Activated CD4-positive, alpha-beta T cell treated with anti-CD3 and anti-CD28 coated beads for 36 hours (primary cell): ENCODE results near the gene PKIB. TPM values are rescaled to one million over a fixed set of nuclear protein-coding genes. Genes with fewer than 3 reads are reported as not detected.

Experiments
- ATAC-seq: fragments of 200-7000 bp; cut with Tn5 transposase; one replicate; pipeline ENCODE4 v1.10.0; 2021; ENCODE audit warnings: mild to moderate bottlenecking, moderate library complexity
- CTCF ChIA-PET: fragments of 350-600 bp; sonication (Branson Sonifier 250); formaldehyde crosslinking; loops from one replicate; lab custom pipeline; 2021; ENCODE audit warnings: antibody characterized with exemption; lab: Charles Lee
- POLR2A ChIA-PET: fragments of 350-600 bp; sonication (Branson Sonifier 250); formaldehyde crosslinking; loops from one replicate; lab custom pipeline; 2021; ENCODE audit warnings: antibody characterized with exemption, inconsistent platforms; lab: Charles Lee
- DNase-seq: peaks from one replicate; pipeline ENCODE4 v3.0.0-alpha.2; 2020
- H3K27ac Mint-ChIP-seq: one replicate; pipeline ENCODE4 v1.8.0; 2021; ENCODE audit warnings: mixed read lengths
- H3K27me3 Mint-ChIP-seq: one replicate; pipeline ENCODE4 v1.8.0; 2021; ENCODE audit warnings: mixed read lengths
- H3K36me3 Mint-ChIP-seq: one replicate; pipeline ENCODE4 v1.8.0; 2021; ENCODE audit warnings: low read depth, mixed read lengths
- H3K4me1 Mint-ChIP-seq: one replicate; pipeline ENCODE4 v1.8.0; 2021; ENCODE audit warnings: mixed read lengths
- H3K4me3 Mint-ChIP-seq: one replicate; pipeline ENCODE4 v1.8.0; 2021; ENCODE audit warnings: mild to moderate bottlenecking, moderate library complexity, mixed read lengths
- H3K9me3 Mint-ChIP-seq: one replicate; pipeline ENCODE4 v1.8.0; 2021; ENCODE audit warnings: low read depth, mixed read lengths
- intact Hi-C, 2 experiments: fragments of 100-400 bp; cut with DNase I in 1 of 2; cut with micrococcal nuclease in 1 of 2; formaldehyde crosslinking; loops; one replicate each; pipeline versions ENCODE4 v1.14.2 to v1.15.1; 2022 to 2024; cut with DNase I, micrococcal nuclease
- total RNA-seq, 2 experiments: library from RNA; stranded (reverse); gene quantifications; one replicate each; pipeline ENCODE4 v1.2.3, GENCODE V29; 2021

The PKIB gene
- total RNA-seq, 2 experiments from 2014 or later, result 2.5 to 3.1 TPM

GRCh38 chr6:122772724-122773415 is 162.7 kb downstream of the PKIB start:
- ChIA-PET POLR2A (interaction anchor here (0.6 kb wide), 1 partner anchor 34 kb away, joined by 4 read pairs; no protein-coding TSS in a partner anchor), CTCF (interaction anchor here (0.6 kb wide), 1 partner anchor 387 kb away, joined by 3 read pairs; no protein-coding TSS in a partner anchor)
- Mint-ChIP-seq H3K36me3 (no peaks in the 10 kb centered on the region), H3K27ac (no peak overlapping the region), H3K4me3 (no peak overlapping the region), H3K9me3 (no peaks in the 10 kb centered on the region), H3K27me3 (peaks cover 10% of the 10 kb centered on the region), H3K4me1 (no peaks in the 10 kb centered on the region)
- DNase-seq, result no peak
- intact Hi-C loops, result no loop called here
- no peak for ATAC-seq

Other genes with a start within 250 kb of the PKIB start
- gene HSF2, start 210.8 kb upstream of the PKIB start, total RNA-seq, result 10 to 100 TPM; 18.1 to 20.6 TPM
- 10 to 100 TPM; 35.2 to 46.3 TPM for gene SERINC1, start 138.6 kb upstream of the PKIB start, total RNA-seq
- gene FABP7, start 169.3 kb downstream of the PKIB start, total RNA-seq, result not detected
- not detected for gene SMPDL3A, start 178.9 kb downstream of the PKIB start, total RNA-seq